Sigmoid colon (tissue), 7 donors: ENCODE data around the gene RPAP3. TPM values are rescaled to one million over a fixed set of nuclear protein-coding genes. Genes with fewer than 3 reads are reported as not detected.

Experiments used
- DNase-seq: peaks from one replicate; pipeline ENCODE4 v3.0.0-alpha.2; 2019
- H3K27ac ChIP-seq, 4 donors: fragments of 200-600 bp; sonication (generic); one replicate each; pipeline ENCODE4 v1.5.1; 2016 to 2019; ENCODE audit warnings: mild to moderate bottlenecking in 1 of 4
- H3K27me3 ChIP-seq, 3 donors: fragments of 200-600 bp; sonication (generic); one replicate each; pipeline ENCODE4 v1.5.1; 2019; ENCODE audit warnings: mild to moderate bottlenecking in 1 of 3
- H3K36me3 ChIP-seq, 4 donors: fragments of 200-600 bp; sonication (generic); one replicate each; pipeline ENCODE4 v1.5.1; 2016 to 2019
- H3K4me1 ChIP-seq, 4 donors: fragments of 200-600 bp; sonication (generic); one replicate each; pipeline ENCODE4 v1.5.1; 2017 to 2019
- H3K4me3 ChIP-seq, 4 donors: fragments of 200-600 bp; sonication (generic); one replicate each; pipeline ENCODE4 v1.5.1; 2017 to 2019; ENCODE audit warnings: mild to moderate bottlenecking in 2 of 4, moderate library complexity in 1 of 4
- H3K9me3 ChIP-seq, 4 donors: fragments of 200-600 bp in 3 of 4; sonication (generic) in 3 of 4; one replicate each; pipeline versions ENCODE4 v1.5.1 to v1.6.1; 2013 to 2019
- CTCF ChIP-seq, 4 experiments: fragments of 450-650 bp in 3 of 4; fragments of 200-600 bp in 1 of 4; IDR thresholded peaks; one replicate each; pipeline ENCODE4 v1.5.1; 2016 to 2019; ENCODE audit warnings: antibody characterized with exemption in 4 of 4, mild to moderate bottlenecking in 3 of 4, moderate library complexity in 2 of 4
- EP300 ChIP-seq, 4 donors: sonication (generic); formaldehyde crosslinking; IDR thresholded peaks; one replicate each; pipeline ENCODE4 v1.6.1; 2017; ENCODE audit warnings: antibody characterized with exemption in 4 of 4
- POLR2A ChIP-seq, 2 donors: fragments of 450-650 bp; IDR thresholded peaks; one replicate each; pipeline ENCODE4 v1.6.1; 2016; ENCODE audit warnings: antibody characterized with exemption in 2 of 2, mild to moderate bottlenecking in 2 of 2, moderate library complexity in 2 of 2
- POLR2AphosphoS5 ChIP-seq, 4 donors: sonication (generic); formaldehyde crosslinking; IDR thresholded peaks; one replicate each; pipeline ENCODE4 v1.6.1; 2017; ENCODE audit warnings: antibody characterized with exemption in 4 of 4
- WGBS, 2 donors: extraction: QIAGEN DNeasy Blood & Tissue Kit; methylation state at CpG; one replicate each; pipeline ENCODE4 v1.1.7; 2013; 5-methylcytosine and 5-hydroxymethylcytosine counted together
- intact Hi-C: fragments of 100-400 bp; cut with DNase I; formaldehyde crosslinking; loops from one replicate; pipeline ENCODE4 v1.15.1; 2023
- polyA plus RNA-seq, 3 donors: library from polyadenylated mRNA; stranded (reverse); fragments of 200-250 nt; gene quantifications; one replicate each; pipeline ENCODE4 v1.2.3, GENCODE V29; 2013
- total RNA-seq, 4 donors: library from RNA; depleted of rRNA; stranded (reverse); fragments of >200 nt; gene quantifications; one replicate each; pipeline ENCODE4 v1.1.0, GENCODE V29; 2016
- donor health status: healthy with polysubstance abuse.
- donor health status: Bipolar disorder and iron deficiency.
- donor health status: healthy.

Gene RPAP3
- total and polyA plus RNA-seq, 7 donors: 6.7 to 29.3 (median 21.0) TPM

- WGBS, 2 donors: 90 to 94% methylated on average over 5 of the region's 5 CpGs
Observed at GRCh38 chr12:47711448-47711847, 5.6 kb upstream of the RPAP3 start.

GRCh38 chr12:47710278-47710677, 4.4 kb upstream of the RPAP3 start:
- peaks cover 0 to 22% (median 10%) of the 10 kb centered on the region in 4 donors for H3K4me1 ChIP-seq
- H3K27me3 ChIP-seq: no peaks in the 10 kb centered on the region
- intact Hi-C loops: no loop called here
- DNase-seq: no peak
- H3K4me3 ChIP-seq: no peak overlapping the region
- H3K36me3 ChIP-seq: no peaks in the 10 kb centered on the region
- TF ChIP-seq EP300 (IDR thresholded peaks at IDR 0.05) (no peak), POLR2AphosphoS5 (IDR thresholded peaks at IDR 0.05) (no peak), CTCF (IDR thresholded peaks at IDR 0.05) (no peak), POLR2A (IDR thresholded peaks at IDR 0.05) (no peak)
- H3K27ac ChIP-seq: no peak overlapping the region
- no peaks in the 10 kb centered on the region for H3K9me3 ChIP-seq

More at GRCh38 chr12:47711448-47711847, 5.6 kb upstream of the RPAP3 start:
- no peak for TF ChIP-seq POLR2A (IDR thresholded peaks at IDR 0.05)
- TF ChIP-seq EP300 (IDR thresholded peaks at IDR 0.05): no peak
- TF ChIP-seq CTCF (IDR thresholded peaks at IDR 0.05): no peak
- no peak for TF ChIP-seq POLR2AphosphoS5 (IDR thresholded peaks at IDR 0.05)
- Histone ChIP-seq H3K27me3 (no peaks in the 10 kb centered on the region), H3K9me3 (no peaks in the 10 kb centered on the region), H3K4me1 (peaks cover 0 to 34% (median 21%) of the 10 kb centered on the region in 4 donors), H3K36me3 (no peaks in the 10 kb centered on the region), H3K4me3 (no peak overlapping the region), H3K27ac (no peak overlapping the region)
- no peak for DNase-seq
- intact Hi-C loops: no loop called here

- Histone ChIP-seq H3K4me3 (no peak overlapping the region), H3K9me3 (no peaks in the 10 kb centered on the region), H3K27me3 (no peaks in the 10 kb centered on the region), H3K4me1 (peaks cover 0 to 20% (median 10%) of the 10 kb centered on the region in 4 donors), H3K36me3 (no peaks in the 10 kb centered on the region), H3K27ac (no peak overlapping the region)
- no peak for DNase-seq
- intact Hi-C loops: no loop called here
- TF ChIP-seq EP300 (IDR thresholded peaks at IDR 0.05) (no peak), POLR2A (IDR thresholded peaks at IDR 0.05) (no peak), CTCF (IDR thresholded peaks at IDR 0.05) (no peak), POLR2AphosphoS5 (IDR thresholded peaks at IDR 0.05) (no peak)
- WGBS, 2 donors: 65 to 89% methylated on average over 2 of the region's 2 CpGs
Observed at GRCh38 chr12:47709671-47710070, 3.8 kb upstream of the RPAP3 start.

- 77 to 87% methylated on average over 4 of the region's 4 CpGs for WGBS, 2 donors
- Histone ChIP-seq H3K27ac (no peak overlapping the region), H3K4me3 (no peak overlapping the region), H3K4me1 (peaks cover 0 to 20% (median 10%) of the 10 kb centered on the region in 4 donors), H3K36me3 (no peaks in the 10 kb centered on the region), H3K27me3 (no peaks in the 10 kb centered on the region), H3K9me3 (no peaks in the 10 kb centered on the region)
- intact Hi-C loops: no loop called here
- no peak for TF ChIP-seq EP300 (IDR thresholded peaks at IDR 0.05)
- no peak for TF ChIP-seq CTCF (IDR thresholded peaks at IDR 0.05)
- no peak for TF ChIP-seq POLR2AphosphoS5 (IDR thresholded peaks at IDR 0.05)
- no peak for TF ChIP-seq POLR2A (IDR thresholded peaks at IDR 0.05)
- no peak for DNase-seq
Observed at GRCh38 chr12:47709237-47709636, 3.4 kb upstream of the RPAP3 start.

- WGBS, 2 donors: 48 to 58% methylated on average over 5 of the region's 5 CpGs
- Histone ChIP-seq H3K27me3 (no peaks in the 10 kb centered on the region), H3K36me3 (no peaks in the 10 kb centered on the region), H3K4me3 (no peak overlapping the region), H3K9me3 (no peaks in the 10 kb centered on the region), H3K27ac (no peak overlapping the region), H3K4me1 (peaks cover 0 to 31% (median 13%) of the 10 kb centered on the region in 4 donors)
- no peak for DNase-seq
- TF ChIP-seq EP300 (IDR thresholded peaks at IDR 0.05): no peak
- TF ChIP-seq CTCF (IDR thresholded peaks at IDR 0.05): no peak
- no peak for TF ChIP-seq POLR2A (IDR thresholded peaks at IDR 0.05)
- TF ChIP-seq POLR2AphosphoS5 (IDR thresholded peaks at IDR 0.05): no peak
- intact Hi-C loops: no loop called here
Observed at GRCh38 chr12:47707905-47708543, 2.2 kb upstream of the RPAP3 start.
